ENCODE data around the gene TBC1D21.

TBC1D21 gene, protein sequence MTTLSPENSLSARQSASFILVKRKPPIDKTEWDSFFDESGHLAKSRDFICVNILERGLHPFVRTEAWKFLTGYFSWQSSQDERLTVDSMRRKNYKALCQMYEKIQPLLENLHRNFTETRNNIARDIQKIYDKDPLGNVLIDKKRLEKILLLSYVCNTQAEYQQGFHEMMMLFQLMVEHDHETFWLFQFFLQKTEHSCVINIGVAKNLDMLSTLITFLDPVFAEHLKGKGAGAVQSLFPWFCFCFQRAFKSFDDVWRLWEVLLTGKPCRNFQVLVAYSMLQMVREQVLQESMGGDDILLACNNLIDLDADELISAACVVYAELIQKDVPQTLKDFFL

DNA sequence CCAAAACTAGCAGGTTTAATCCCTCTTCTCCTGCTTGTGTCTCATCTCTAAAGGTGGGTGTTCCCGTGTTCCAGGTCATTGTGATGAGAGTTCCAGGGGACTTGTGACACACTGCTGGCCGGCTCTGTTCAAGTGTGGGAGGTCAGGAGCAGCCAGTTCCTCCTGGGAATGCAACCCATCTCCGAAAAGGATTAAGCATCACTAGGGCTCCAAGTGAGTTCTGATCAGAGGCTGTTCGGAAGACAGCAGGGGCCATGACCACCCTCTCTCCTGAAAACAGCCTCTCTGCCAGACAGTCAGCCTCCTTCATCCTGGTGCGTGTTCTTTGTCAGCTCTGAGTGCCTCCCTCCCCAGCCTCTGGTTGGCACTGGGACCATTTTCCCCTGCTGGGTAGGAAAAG, at the start of gene TBC1D21:
Gene TBC1D21, plus strand, starts transcription at position 109 of the 400 bp plus-strand sequence. Its CDS starts 146 bp downstream, at position 255.
- H3K27me3 ChIP-seq (ENCODE audit: control insufficient read depth in 1 of 2, insufficient read depth in 2 of 2, low read length in 2 of 2): peaks cover 4% of the 10 kb centered on the region in 2 donors

DNA sequence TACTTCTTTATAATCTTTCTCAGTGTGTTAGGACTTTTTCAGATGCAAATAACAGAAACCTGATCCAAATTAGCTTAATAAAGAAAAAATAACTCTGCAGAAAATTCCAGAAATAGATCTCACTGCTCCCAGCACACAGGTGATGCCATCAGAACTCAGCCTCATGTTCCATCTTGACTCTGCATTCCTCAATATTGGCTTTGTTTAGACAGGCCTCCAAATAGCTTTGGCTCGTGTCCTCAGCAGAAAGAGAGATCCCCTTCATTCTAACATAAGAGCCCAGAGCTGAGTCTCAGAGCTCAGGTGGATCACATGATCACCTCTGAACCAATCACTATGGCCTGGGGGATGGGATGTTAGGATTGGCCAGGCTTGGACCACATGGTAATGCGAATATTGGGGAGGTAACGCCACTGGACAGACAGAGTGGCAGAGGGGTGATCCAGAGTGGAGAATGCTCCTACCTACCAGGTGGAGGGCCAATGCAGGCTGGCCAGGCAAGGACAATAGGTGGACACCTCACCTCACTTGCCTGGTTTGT, 46.6 kb upstream of the TBC1D21 start:
- Histone ChIP-seq H3K27ac (ENCODE audit: low read depth, low read length) (no peak overlapping the region), H3K4me1 (ENCODE audit: insufficient read depth, low read length) (no peaks in the 10 kb centered on the region), H3K27me3 (ENCODE audit: control insufficient read depth in 1 of 2, insufficient read depth in 2 of 2, low read length in 2 of 2) (peaks cover 0 to 4% of the 10 kb centered on the region in 2 donors), H3K9ac (ENCODE audit: low read length) (no peak overlapping the region), H3K36me3 (ENCODE audit: insufficient read depth, low read length) (no peaks in the 10 kb centered on the region), H3K4me3 (ENCODE audit: low read depth in 1 of 2, low read length in 2 of 2) (no peak overlapping the region), H3K9me3 (ENCODE audit: low read length) (no peaks in the 10 kb centered on the region)

More for the DNA sequence above, at the start of gene TBC1D21:
- H3K9ac ChIP-seq (ENCODE audit: low read length): no peak within 1 kb of the TSS
- no peaks in the 10 kb centered on the region for H3K36me3 ChIP-seq (ENCODE audit: insufficient read depth, low read length)
- no peaks in the 10 kb centered on the region for H3K9me3 ChIP-seq (ENCODE audit: low read length)
- H3K4me3 ChIP-seq (ENCODE audit: low read depth in 1 of 2, low read length in 2 of 2): no peak within 1 kb of the TSS
- no peak within 1 kb of the TSS for H3K27ac ChIP-seq (ENCODE audit: low read depth, low read length)
- no peaks in the 10 kb centered on the region for H3K4me1 ChIP-seq (ENCODE audit: insufficient read depth, low read length)

DNA sequence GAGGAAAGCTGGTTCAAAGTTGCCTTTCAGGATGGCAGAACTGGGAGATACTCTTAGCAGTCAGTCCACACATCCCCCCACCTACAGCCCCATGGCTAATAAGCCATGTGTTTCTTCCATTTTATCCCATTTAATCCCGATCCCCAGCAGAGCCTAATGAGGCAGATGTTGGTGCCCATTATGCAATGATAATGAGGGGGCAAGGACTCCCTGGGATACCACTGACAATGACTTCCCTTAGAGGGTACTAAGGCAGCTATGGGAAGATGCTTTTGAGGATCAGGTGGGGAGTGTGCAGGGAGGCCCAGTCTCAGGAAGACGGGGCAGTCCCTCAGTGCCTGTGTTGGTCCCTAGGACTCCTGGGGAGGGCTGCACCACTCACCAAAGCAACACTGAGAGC, 43.8 kb upstream of the TBC1D21 start:
- Histone ChIP-seq H3K27ac (ENCODE audit: low read depth, low read length) (no peak overlapping the region), H3K4me1 (ENCODE audit: insufficient read depth, low read length) (no peaks in the 10 kb centered on the region), H3K27me3 (ENCODE audit: control insufficient read depth in 1 of 2, insufficient read depth in 2 of 2, low read length in 2 of 2) (peaks cover 0 to 4% of the 10 kb centered on the region in 2 donors), H3K36me3 (ENCODE audit: insufficient read depth, low read length) (no peaks in the 10 kb centered on the region), H3K9ac (ENCODE audit: low read length) (no peak overlapping the region), H3K9me3 (ENCODE audit: low read length) (no peaks in the 10 kb centered on the region), H3K4me3 (ENCODE audit: low read depth in 1 of 2, low read length in 2 of 2) (no peak overlapping the region)

DNA sequence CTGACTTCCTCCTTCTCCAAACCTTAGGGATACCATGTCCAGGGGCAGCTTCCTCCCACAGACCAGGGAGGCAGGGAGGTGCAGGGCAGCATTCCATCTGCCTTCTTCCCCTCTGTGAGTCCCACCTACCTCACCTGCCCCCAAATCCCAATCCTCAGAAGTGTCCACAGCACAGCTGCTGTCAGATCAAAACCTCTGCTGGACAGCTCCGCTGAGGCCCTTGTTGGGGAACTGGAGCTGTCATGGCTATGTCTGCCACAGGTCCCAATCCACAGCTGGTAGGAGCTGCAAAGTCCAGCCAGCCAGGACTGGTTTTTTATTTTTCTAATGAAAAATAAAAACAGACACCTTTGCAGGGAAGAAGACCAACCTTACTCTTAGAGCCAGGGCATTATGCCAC, 40.7 kb upstream of the TBC1D21 start:
- Histone ChIP-seq H3K4me1 (ENCODE audit: insufficient read depth, low read length) (no peaks in the 10 kb centered on the region), H3K27me3 (ENCODE audit: control insufficient read depth in 1 of 2, insufficient read depth in 2 of 2, low read length in 2 of 2) (peaks cover 0 to 4% of the 10 kb centered on the region in 2 donors), H3K36me3 (ENCODE audit: insufficient read depth, low read length) (no peaks in the 10 kb centered on the region), H3K4me3 (ENCODE audit: low read depth in 1 of 2, low read length in 2 of 2) (no peak overlapping the region), H3K9me3 (ENCODE audit: low read length) (no peaks in the 10 kb centered on the region), H3K9ac (ENCODE audit: low read length) (no peak overlapping the region), H3K27ac (ENCODE audit: low read depth, low read length) (no peak overlapping the region)

DNA sequence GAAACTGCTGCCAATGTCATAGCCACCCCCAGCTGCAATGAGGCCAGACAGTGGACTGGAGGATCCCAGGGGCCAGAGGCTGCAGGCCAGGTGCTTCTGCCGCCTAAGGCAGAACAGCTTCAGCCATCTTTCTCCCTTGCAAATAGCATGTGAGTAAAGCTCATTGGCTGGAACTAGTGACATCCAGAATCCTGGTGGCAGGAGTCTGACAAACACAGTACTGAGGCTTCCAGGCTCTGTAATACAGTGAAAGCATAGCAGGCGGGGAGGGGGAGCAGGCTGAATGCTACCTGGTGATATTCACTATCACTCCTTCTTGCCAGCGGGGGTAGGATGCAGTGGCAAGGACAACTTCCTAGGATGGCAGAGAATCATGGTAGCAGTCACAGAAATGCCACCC, 36.5 kb upstream of the TBC1D21 start:
- Histone ChIP-seq H3K4me1 (ENCODE audit: insufficient read depth, low read length) (peaks cover 8% of the 10 kb centered on the region), H3K9ac (ENCODE audit: low read length) (no peak overlapping the region), H3K27ac (ENCODE audit: low read depth, low read length) (no peak overlapping the region), H3K36me3 (ENCODE audit: insufficient read depth, low read length) (no peaks in the 10 kb centered on the region), H3K27me3 (ENCODE audit: control insufficient read depth in 1 of 2, insufficient read depth in 2 of 2, low read length in 2 of 2) (peaks cover 4 to 7% of the 10 kb centered on the region in 2 donors), H3K9me3 (ENCODE audit: low read length) (no peaks in the 10 kb centered on the region), H3K4me3 (ENCODE audit: low read depth in 1 of 2, low read length in 2 of 2) (no peak overlapping the region)

DNA sequence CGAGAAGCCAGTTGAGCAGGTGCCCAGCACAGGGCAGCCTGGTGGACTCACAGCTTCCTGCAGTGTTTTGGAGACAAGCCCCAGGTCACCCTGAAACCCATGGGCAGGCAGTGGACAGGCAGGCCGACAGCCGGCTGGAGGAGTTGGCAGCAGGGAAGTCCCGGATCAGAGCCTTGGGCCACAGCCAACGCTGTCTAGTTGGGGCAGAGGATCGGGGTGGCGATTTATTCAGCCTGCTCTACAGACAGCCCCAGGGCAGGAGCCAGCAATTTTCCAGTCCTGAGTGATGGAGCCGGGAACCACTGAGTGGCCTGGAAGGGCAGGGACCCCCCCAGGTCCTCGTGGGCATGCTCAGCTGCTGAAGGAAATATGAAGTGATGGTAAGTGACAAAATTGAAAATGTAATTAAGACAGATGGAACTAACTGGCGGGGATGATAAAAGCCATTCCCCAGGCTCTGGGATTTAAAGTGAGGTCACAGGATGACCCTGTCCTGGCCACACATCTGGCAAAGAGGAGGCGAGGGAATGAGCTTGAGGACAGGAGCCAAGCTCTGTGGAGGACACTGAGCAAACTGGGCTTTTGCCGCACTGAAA, 34.4 kb upstream of the TBC1D21 start:
- Histone ChIP-seq H3K27ac (ENCODE audit: low read depth, low read length) (no peak overlapping the region), H3K27me3 (ENCODE audit: control insufficient read depth in 1 of 2, insufficient read depth in 2 of 2, low read length in 2 of 2) (peaks cover 4 to 7% of the 10 kb centered on the region in 2 donors), H3K9me3 (ENCODE audit: low read length) (no peaks in the 10 kb centered on the region), H3K36me3 (ENCODE audit: insufficient read depth, low read length) (no peaks in the 10 kb centered on the region), H3K9ac (ENCODE audit: low read length) (no peak overlapping the region), H3K4me1 (ENCODE audit: insufficient read depth, low read length) (peaks cover 8% of the 10 kb centered on the region), H3K4me3 (ENCODE audit: low read depth in 1 of 2, low read length in 2 of 2) (no peak overlapping the region)

DNA sequence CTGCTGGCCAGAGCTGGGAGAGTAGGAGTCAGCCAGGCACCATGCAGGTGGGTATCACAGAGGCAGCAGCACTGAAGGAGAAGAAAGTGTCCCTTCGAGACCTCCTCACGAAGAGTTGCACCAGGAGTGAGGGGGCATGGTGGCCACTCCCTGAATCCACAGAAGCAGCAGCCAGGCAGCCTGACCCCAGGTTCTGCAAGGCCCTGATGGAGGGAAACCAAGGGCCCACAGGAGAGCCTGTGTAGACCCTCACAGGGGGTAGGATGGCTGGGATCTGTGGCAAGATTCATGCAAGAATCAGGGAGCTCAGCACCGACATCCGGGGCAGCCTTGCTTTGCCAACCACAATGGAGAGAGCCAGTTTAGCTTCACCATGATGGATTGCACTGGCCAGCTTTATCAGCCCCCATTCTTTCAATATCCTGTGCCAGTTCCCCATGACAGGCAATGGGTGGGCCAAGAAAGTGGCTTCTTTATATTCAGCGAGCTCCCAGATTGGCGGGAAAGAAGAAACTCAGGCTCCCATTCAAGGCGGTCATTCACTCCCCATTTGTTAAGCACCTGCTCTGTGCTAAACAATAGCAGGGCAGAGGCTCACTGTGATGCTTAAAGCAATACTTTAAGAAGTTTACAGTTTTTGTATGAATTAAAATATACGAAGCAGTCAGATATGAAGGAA, 33.5 kb upstream of the TBC1D21 start:
- Histone ChIP-seq H3K9me3 (ENCODE audit: low read length) (no peaks in the 10 kb centered on the region), H3K9ac (ENCODE audit: low read length) (no peak overlapping the region), H3K4me1 (ENCODE audit: insufficient read depth, low read length) (peaks cover 8% of the 10 kb centered on the region), H3K27ac (ENCODE audit: low read depth, low read length) (no peak overlapping the region), H3K4me3 (ENCODE audit: low read depth in 1 of 2, low read length in 2 of 2) (no peak overlapping the region), H3K36me3 (ENCODE audit: insufficient read depth, low read length) (no peaks in the 10 kb centered on the region), H3K27me3 (ENCODE audit: control insufficient read depth in 1 of 2, insufficient read depth in 2 of 2, low read length in 2 of 2) (peaks cover 4 to 7% of the 10 kb centered on the region in 2 donors)

DNA sequence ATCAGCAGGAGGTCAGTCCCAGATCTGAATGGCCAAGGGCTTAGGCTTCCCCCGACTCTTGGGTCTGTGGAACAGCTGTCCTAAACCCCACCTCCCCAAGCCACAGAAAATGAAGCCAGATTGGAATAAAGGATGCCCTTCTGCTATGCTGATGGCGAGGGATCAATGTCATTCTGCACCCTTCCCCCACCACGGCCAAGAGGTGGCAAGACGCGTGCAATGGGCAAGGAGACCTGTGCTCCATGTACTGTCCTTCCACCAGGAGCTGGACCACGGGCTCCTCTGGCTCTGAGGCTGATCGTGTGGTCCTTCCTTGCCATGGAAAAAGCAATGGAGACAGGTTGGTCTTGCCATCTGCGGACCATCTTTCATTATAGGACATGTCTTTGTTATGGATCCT, 32.6 kb upstream of the TBC1D21 start:
- no peaks in the 10 kb centered on the region for H3K36me3 ChIP-seq (ENCODE audit: insufficient read depth, low read length)

DNA sequence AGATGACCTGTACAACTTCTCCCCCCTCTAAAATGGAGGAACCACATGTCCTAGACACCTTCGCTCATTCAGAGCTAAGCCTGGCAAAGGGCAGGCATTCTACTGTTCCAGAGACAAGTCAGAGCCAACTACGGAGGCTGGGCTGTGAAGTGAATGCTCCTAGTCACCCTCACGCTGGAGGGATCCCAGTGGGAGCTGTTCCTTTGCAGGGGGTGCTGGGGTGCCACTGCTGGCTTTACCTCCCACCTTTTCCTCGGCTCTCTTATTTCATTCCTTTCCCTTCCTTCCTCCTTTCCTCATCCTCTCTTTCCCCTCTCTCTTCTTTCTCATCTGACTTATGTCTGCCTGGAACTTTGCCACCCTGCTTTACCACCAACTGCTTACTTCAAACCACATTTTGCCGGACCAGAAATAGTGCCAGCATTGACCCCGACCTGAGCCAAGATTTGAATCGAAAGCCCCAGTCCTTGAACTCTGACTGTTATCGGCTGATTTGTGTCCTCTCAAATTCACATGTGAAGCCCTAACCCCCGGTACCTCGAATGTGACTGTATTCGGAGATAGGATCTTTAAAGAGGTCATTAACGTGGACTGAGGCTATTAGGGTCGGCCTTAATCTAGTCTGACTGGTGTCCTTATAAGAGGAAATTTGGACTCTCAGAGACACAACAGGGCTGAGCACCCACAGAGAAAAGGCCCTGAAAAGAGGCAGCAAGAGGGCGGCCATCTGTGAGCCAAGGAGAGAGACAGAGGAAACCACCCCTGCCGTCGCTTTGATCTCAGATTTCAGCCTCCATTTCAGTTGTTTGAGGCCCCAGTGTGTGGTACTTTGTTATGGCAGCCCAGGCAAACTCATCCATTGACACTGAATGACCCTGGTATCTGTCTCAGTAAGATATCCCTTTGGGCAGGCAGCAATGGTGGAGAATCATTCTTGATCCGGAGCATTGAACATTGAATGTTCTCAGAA, 31.3 kb upstream of the TBC1D21 start:
- Histone ChIP-seq H3K27ac (ENCODE audit: low read depth, low read length) (no peak overlapping the region), H3K27me3 (ENCODE audit: control insufficient read depth in 1 of 2, insufficient read depth in 2 of 2, low read length in 2 of 2) (peaks cover 0 to 7% of the 10 kb centered on the region in 2 donors), H3K9me3 (ENCODE audit: low read length) (no peaks in the 10 kb centered on the region), H3K36me3 (ENCODE audit: insufficient read depth, low read length) (no peaks in the 10 kb centered on the region), H3K9ac (ENCODE audit: low read length) (no peak overlapping the region), H3K4me3 (ENCODE audit: low read depth in 1 of 2, low read length in 2 of 2) (no peak overlapping the region), H3K4me1 (ENCODE audit: insufficient read depth, low read length) (peaks cover 8% of the 10 kb centered on the region)

More for the DNA sequence above, 32.6 kb upstream of the TBC1D21 start:
- no peaks in the 10 kb centered on the region for H3K9me3 ChIP-seq (ENCODE audit: low read length)
- no peak overlapping the region for H3K4me3 ChIP-seq (ENCODE audit: low read depth in 1 of 2, low read length in 2 of 2)
- peaks cover 0 to 7% of the 10 kb centered on the region in 2 donors for H3K27me3 ChIP-seq (ENCODE audit: control insufficient read depth in 1 of 2, insufficient read depth in 2 of 2, low read length in 2 of 2)
- H3K9ac ChIP-seq (ENCODE audit: low read length): no peak overlapping the region
- H3K4me1 ChIP-seq (ENCODE audit: insufficient read depth, low read length): peaks cover 8% of the 10 kb centered on the region
- H3K27ac ChIP-seq (ENCODE audit: low read depth, low read length): no peak overlapping the region

DNA sequence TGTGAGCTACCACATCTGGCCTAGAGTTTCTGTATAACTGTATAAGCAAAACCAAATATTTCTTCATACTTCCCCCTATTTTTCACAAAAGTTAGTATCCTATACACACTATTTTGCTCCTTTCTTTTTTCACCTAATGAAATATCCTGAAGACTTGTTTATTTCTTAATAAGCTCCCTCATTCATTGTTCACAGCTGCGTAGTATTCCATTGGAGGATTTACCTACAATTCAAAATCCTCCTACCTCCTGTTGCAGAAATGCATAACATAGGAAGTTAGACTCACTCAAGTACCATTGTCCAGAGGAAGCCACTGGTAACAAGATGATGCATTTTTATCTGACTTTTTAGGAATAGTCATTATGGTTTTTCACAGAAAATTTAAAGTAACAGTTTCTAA, 29.6 kb upstream of the TBC1D21 start:
- no peak overlapping the region for H3K27ac ChIP-seq (ENCODE audit: low read depth, low read length)
- peaks cover 0 to 7% of the 10 kb centered on the region in 2 donors for H3K27me3 ChIP-seq (ENCODE audit: control insufficient read depth in 1 of 2, insufficient read depth in 2 of 2, low read length in 2 of 2)
- no peaks in the 10 kb centered on the region for H3K36me3 ChIP-seq (ENCODE audit: insufficient read depth, low read length)
- H3K9ac ChIP-seq (ENCODE audit: low read length): no peak overlapping the region
- no peaks in the 10 kb centered on the region for H3K9me3 ChIP-seq (ENCODE audit: low read length)
- H3K4me1 ChIP-seq (ENCODE audit: insufficient read depth, low read length): peaks cover 3% of the 10 kb centered on the region
- H3K4me3 ChIP-seq (ENCODE audit: low read depth in 1 of 2, low read length in 2 of 2): no peak overlapping the region
